GM23338 (cell line): Measurements from ENCODE around the gene MTFR1L.

Experiments
- CREB1 ChIP-seq: fragments of 250-450 bp; sonication (Bioruptor Pico); IDR thresholded peaks from 2 replicates; pipeline ENCODE4 v1.5.0; 2020; ENCODE audit warnings: low read depth, mild to moderate bottlenecking, moderate library complexity
- CTCF ChIP-seq, 2 experiments: fragments of 200-600 bp in 1 of 2; sonication (generic) in 1 of 2; conservative IDR thresholded peaks; 2 replicates each; pipeline versions ENCODE4 v1.5.1 to v1.6.1; 2016 to 2017; ENCODE audit warnings: antibody characterized with exemption in 2 of 2, low read depth in 2 of 2, mild to moderate bottlenecking in 2 of 2, moderate library complexity in 1 of 2
- ETS1 ChIP-seq: IDR thresholded peaks from 2 replicates; pipeline ENCODE4 v1.6.1; 2016; ENCODE audit warnings: antibody characterized with exemption
- EZH2 ChIP-seq: fragments of 200-600 bp; sonication (generic); IDR thresholded peaks from one replicate; pipeline ENCODE4 v1.8.0; 2017; ENCODE audit warnings: antibody characterized with exemption, mild to moderate bottlenecking, low read depth; ENCODE audit not compliant: unreplicated experiment
- EZH2phosphoT487 ChIP-seq: fragments of 200-600 bp; sonication (generic); IDR thresholded peaks from one replicate; pipeline ENCODE4 v1.8.1; 2018; ENCODE audit warnings: antibody characterized with exemption; ENCODE audit not compliant: unreplicated experiment
- JUNB ChIP-seq: IDR thresholded peaks from one replicate; pipeline ENCODE4 v1.6.1; 2016; ENCODE audit warnings: antibody characterized with exemption; ENCODE audit not compliant: unreplicated experiment
- NANOG ChIP-seq: IDR thresholded peaks from 2 replicates; pipeline ENCODE4 v1.6.1; 2016; ENCODE audit warnings: antibody characterized with exemption, borderline replicate concordance
- POLR2AphosphoS5 ChIP-seq: IDR thresholded peaks from 2 replicates; pipeline ENCODE4 v1.6.1; 2016; ENCODE audit warnings: antibody characterized with exemption, low read depth
- REST ChIP-seq: IDR thresholded peaks from one replicate; pipeline ENCODE4 v1.6.1; 2018; ENCODE audit warnings: antibody characterized with exemption; ENCODE audit not compliant: unreplicated experiment
- STAT1 ChIP-seq: IDR thresholded peaks from one replicate; pipeline ENCODE4 v1.6.1; 2016; ENCODE audit warnings: antibody characterized with exemption; ENCODE audit not compliant: unreplicated experiment
- ZNF114 ChIP-seq: fragments of 250-450 bp; sonication (Bioruptor Pico); IDR thresholded peaks from 2 replicates; pipeline ENCODE4 v1.5.0; 2020; ENCODE audit warnings: mild to moderate bottlenecking, moderate library complexity
- ZNF331 ChIP-seq: fragments of 250-450 bp; sonication (Bioruptor Pico); IDR thresholded peaks from 2 replicates; pipeline ENCODE4 v1.5.0; 2020; ENCODE audit warnings: low read depth, mild to moderate bottlenecking, moderate library complexity

GRCh38 chr1:25799352-25799934 lies 20.3 kb upstream of the MTFR1L start:
- TF ChIP-seq CTCF (conservative IDR thresholded peaks at IDR 0.05; ENCODE audit: low read depth in 2 of 2) (no peak), REST (no peak), JUNB (no peak), EZH2 (no peak), NANOG (no peak), POLR2AphosphoS5 (no peak), EZH2phosphoT487 (no peak), CREB1 (CRISPR knock-in tag) (no peak), ZNF331 (no peak), ZNF114 (CRISPR knock-in tag) (no peak), ETS1 (no peak), STAT1 (no peak)
